GM12878 (cell line): ENCODE results near the gene KRT4. TPM values are rescaled to one million over a fixed set of nuclear protein-coding genes. Genes with fewer than 3 reads are reported as not detected.

ENCODE experiments used
- DPF2 ChIP-seq: fragments of 450-650 bp; IDR thresholded peaks from 2 replicates; pipeline ENCODE4 v1.6.1; 2017; ENCODE audit warnings: mild to moderate bottlenecking
- EGR1 ChIP-seq, 2 experiments: IDR thresholded peaks; 1 replicate in 1 of 2; 2 replicates in 1 of 2; pipeline ENCODE4 v1.6.1; 2011 to 2012; ENCODE audit warnings: low read depth in 2 of 2, low read length in 2 of 2, borderline replicate concordance in 1 of 2, mild to moderate bottlenecking in 1 of 2, moderate library complexity in 1 of 2
- HDAC2 ChIP-seq: fragments of 200-600 bp; sonication (generic); IDR thresholded peaks from 2 replicates; pipeline ENCODE4 v1.6.1; 2017
- JUNB ChIP-seq: IDR thresholded peaks from 2 replicates; pipeline ENCODE4 v1.6.1; 2016; ENCODE audit warnings: antibody characterized with exemption, mild to moderate bottlenecking
- JUND ChIP-seq: IDR thresholded peaks from 2 replicates; pipeline ENCODE4 v1.6.1; 2012; ENCODE audit warnings: low read depth, mild to moderate bottlenecking, low read length, improper control_type of control experiment, moderate library complexity
- KAT2A ChIP-seq: conservative IDR thresholded peaks from 2 replicates; pipeline ENCODE4 v1.6.1; 2011; ENCODE audit warnings: low read depth, low read length; ENCODE audit not compliant: control insufficient read depth
- PRDM15 ChIP-seq: fragments of 450-650 bp; formaldehyde crosslinking; IDR thresholded peaks from 2 replicates; pipeline ENCODE4 v1.4.0; 2020; ENCODE audit warnings: mild to moderate bottlenecking, moderate library complexity
- SMARCA5 ChIP-seq: fragments of 450-650 bp; IDR thresholded peaks from 2 replicates; pipeline ENCODE4 v1.6.1; 2017; ENCODE audit warnings: mild to moderate bottlenecking
- SPI1 ChIP-seq: IDR thresholded peaks from 2 replicates; pipeline ENCODE4 v1.6.1; 2011; ENCODE audit warnings: low read depth, mild to moderate bottlenecking, low read length, moderate library complexity, borderline replicate concordance; ENCODE audit not compliant: insufficient read depth
- SREBF2 ChIP-seq: IDR thresholded peaks from 2 replicates; pipeline ENCODE4 v1.6.1; 2012; ENCODE audit warnings: mild to moderate bottlenecking, low read length
- SUZ12 ChIP-seq: fragments of 200-600 bp; sonication (generic); IDR thresholded peaks from one replicate; pipeline ENCODE4 v1.6.1; 2018; ENCODE audit warnings: antibody characterized with exemption, mild to moderate bottlenecking; ENCODE audit not compliant: unreplicated experiment
- YBX1 ChIP-seq: fragments of 450-650 bp; IDR thresholded peaks from 2 replicates; pipeline ENCODE4 v1.6.1; 2016; ENCODE audit warnings: antibody characterized with exemption
- polyA plus RNA-seq, 11 experiments: library from polyadenylated mRNA; depleted of rRNA in 4 of 11; unstranded in 6 of 11; stranded (reverse) in 5 of 11; fragments of >200 nt; fragmentation: Nextera tagmentation in 4 of 11; fragmentation: Illumina TruSeq in 1 of 11; extraction: Ambion mirVana in 4 of 11; extraction: Trizol in 1 of 11; gene quantifications; 1 replicate in 1 of 11; 2 replicates in 10 of 11; pipeline versions ENCODE4 v1.2.1 to v1.2.3, GENCODE V29; 2011 to 2016; ENCODE audit warnings: inconsistent platforms in 2 of 11, missing spikeins in 2 of 11, low read depth in 1 of 11
- total RNA-seq, 4 experiments: library from RNA; depleted of rRNA in 3 of 4; stranded (reverse); fragments of >200 nt in 3 of 4; fragmentation: Illumina TruSeq in 1 of 4; extraction: Trizol in 1 of 4; gene quantifications; 2 replicates each; pipeline versions ENCODE4 v1.2.1 to v1.2.3, GENCODE V29; 2013 to 2021

KRT4 gene
- total and polyA plus RNA-seq, 10 of the 15 experiments (the other 5 are each of a cell fraction or from before 2014, with no cell fraction given): not detected

- TF ChIP-seq PRDM15: no peak
- no peak for TF ChIP-seq SREBF2
- TF ChIP-seq EGR1 (IDR thresholded peaks at IDR 0.05; ENCODE audit: borderline replicate concordance in 1 of 2, low read depth in 2 of 2, low read length in 2 of 2): no peak
- no peak for TF ChIP-seq YBX1
- TF ChIP-seq DPF2: no peak
- TF ChIP-seq SPI1: no peak
- no peak for TF ChIP-seq SUZ12
- no peak for TF ChIP-seq SMARCA5
- no peak for TF ChIP-seq JUND
- TF ChIP-seq HDAC2: no peak
- TF ChIP-seq KAT2A: no peak
- no peak for TF ChIP-seq JUNB
- TF ChIP-seq, all 136 proteins: peak for 0
Observed at GRCh38 chr12:52832985-52833905, 19.3 kb upstream of the KRT4 start (continued).
